OCI-LY3 (cell line): ENCODE results near the gene DTX4.

Source experiments
- H2AFZ ChIP-seq: fragments of 200-600, 300-600 bp; shearing (Covaris generic); 2 replicates; pipeline ENCODE4 v1.6.0; 2014; ENCODE audit warnings: antibody characterized with exemption, low read depth, low read length
- H3K27ac ChIP-seq: fragments of 200-600, 300-600 bp; sonication (generic); 2 replicates; pipeline ENCODE4 v1.5.1; 2014; ENCODE audit warnings: mild to moderate bottlenecking, low read length, moderate library complexity, mixed read lengths
- H3K27me3 ChIP-seq: fragments of 200-600, 300-600 bp; sonication (generic); 2 replicates; pipeline ENCODE4 v1.6.1; 2014; ENCODE audit warnings: low read depth, low read length, mixed read lengths
- H3K36me3 ChIP-seq: fragments of 200-600, 300-600 bp; sonication (generic); replicated peaks from 2 replicates; pipeline ENCODE3; 2014; ENCODE audit warnings: low read depth, low read length, mixed read lengths
- H3K4me1 ChIP-seq: fragments of 300-600, 200-600 bp; sonication (generic); 2 replicates; pipeline ENCODE4 v1.6.1; 2014; ENCODE audit warnings: low read length, mixed read lengths
- H3K4me2 ChIP-seq: fragments of 200-600, 300-600 bp; sonication (generic); 2 replicates; pipeline ENCODE4 v1.6.1; 2014; ENCODE audit warnings: low read length, mixed read lengths
- H3K4me3 ChIP-seq: fragments of 300-600, 200-600 bp; sonication (generic); 2 replicates; pipeline ENCODE4 v1.5.1; 2014; ENCODE audit warnings: antibody characterized with exemption, mild to moderate bottlenecking, low read length, moderate library complexity
- H3K79me2 ChIP-seq: fragments of 300-600, 200-600 bp; shearing (Covaris generic); 2 replicates; pipeline ENCODE4 v1.6.1; 2014; ENCODE audit warnings: mild to moderate bottlenecking, low read length, mixed read lengths
- H3K9ac ChIP-seq: fragments of 300-600, 200-600 bp; shearing (Covaris generic); 2 replicates; pipeline ENCODE4 v1.6.0; 2014; ENCODE audit warnings: mild to moderate bottlenecking, low read length, moderate library complexity
- H3K9me3 ChIP-seq: fragments of 200-600, 300-600 bp; shearing (Covaris generic); 2 replicates; pipeline ENCODE4 v1.6.1; 2014; ENCODE audit warnings: low read length, mixed read lengths; ENCODE audit not compliant: insufficient read depth
- H4K20me1 ChIP-seq: fragments of 200-600, 300-600 bp; sonication (generic); 2 replicates; pipeline ENCODE4 v1.6.1; 2016; ENCODE audit warnings: low read length, mixed read lengths; ENCODE audit not compliant: insufficient read depth
- CTCF ChIP-seq: fragments of 200-600, 300-600 bp; sonication (generic); IDR thresholded peaks from 2 replicates; pipeline ENCODE4 v1.5.1; 2014; ENCODE audit warnings: antibody characterized with exemption, low read length, low read depth
- EZH2phosphoT487 ChIP-seq: fragments of 200-600 bp; shearing (Covaris generic); IDR thresholded peaks from 2 replicates; pipeline ENCODE4 v1.6.1; 2018; ENCODE audit warnings: antibody characterized with exemption, mixed run types, low read depth

The DTX4 gene

GRCh38 chr11:59144096-59144495 is 27.8 kb upstream of the DTX4 start:
- Histone ChIP-seq H3K9ac (peak overlapping the region; percentile 85), H3K79me2 (peaks cover 24% of the 10 kb centered on the region), H4K20me1 (no peaks in the 10 kb centered on the region), H3K27me3 (no peaks in the 10 kb centered on the region), H3K27ac (peak overlapping the region; percentile 79), H3K4me2 (peak overlapping the region; percentile 79), H3K4me3 (peak overlapping the region; percentile 89), H2AFZ (peak overlapping the region; percentile 91), H3K4me1 (peaks cover 23% of the 10 kb centered on the region), H3K9me3 (no peaks in the 10 kb centered on the region), H3K36me3 (peaks cover 27% of the 10 kb centered on the region)
- TF ChIP-seq EZH2phosphoT487, result no peak
- no peak for TF ChIP-seq CTCF

- Histone ChIP-seq H3K27ac (peak overlapping the region; percentile 79), H3K27me3 (no peaks in the 10 kb centered on the region), H3K79me2 (peaks cover 24% of the 10 kb centered on the region), H3K36me3 (peaks cover 31% of the 10 kb centered on the region), H3K4me1 (peaks cover 23% of the 10 kb centered on the region), H3K4me3 (peak overlapping the region; percentile 89), H3K9ac (peak overlapping the region; percentile 85), H2AFZ (peak overlapping the region; percentile 91), H3K9me3 (no peaks in the 10 kb centered on the region), H3K4me2 (peak overlapping the region; percentile 79), H4K20me1 (no peaks in the 10 kb centered on the region)
- TF ChIP-seq EZH2phosphoT487 (no peak), CTCF (peak; percentile 40; the same call in 1 of the 2 replicates)
Observed at GRCh38 chr11:59144579-59145345, 27.2 kb upstream of the DTX4 start.

- peak overlapping the region; percentile 79 for H3K27ac ChIP-seq
Observed at GRCh38 chr11:59145534-59145933, 26.4 kb upstream of the DTX4 start.

More at GRCh38 chr11:59145534-59145933, 26.4 kb upstream of the DTX4 start:
- Histone ChIP-seq H4K20me1 (no peaks in the 10 kb centered on the region), H3K9me3 (no peaks in the 10 kb centered on the region), H3K9ac (peak overlapping the region; percentile 85), H3K4me1 (peaks cover 23% of the 10 kb centered on the region), H3K4me2 (peak overlapping the region; percentile 79), H2AFZ (no peak overlapping the region), H3K36me3 (peaks cover 39% of the 10 kb centered on the region), H3K79me2 (peaks cover 24% of the 10 kb centered on the region), H3K4me3 (peak overlapping the region; percentile 89), H3K27me3 (no peaks in the 10 kb centered on the region)
- TF ChIP-seq CTCF, result no peak
- no peak for TF ChIP-seq EZH2phosphoT487
